ENCODE measurements around the gene COL23A1. TPM values are rescaled to one million over a fixed set of nuclear protein-coding genes. Genes with fewer than 3 reads are reported as not detected.

COL23A1 gene
- total RNA-seq, 2 experiments from 2014 or later, result 0.21 to 0.22 TPM

DNA sequence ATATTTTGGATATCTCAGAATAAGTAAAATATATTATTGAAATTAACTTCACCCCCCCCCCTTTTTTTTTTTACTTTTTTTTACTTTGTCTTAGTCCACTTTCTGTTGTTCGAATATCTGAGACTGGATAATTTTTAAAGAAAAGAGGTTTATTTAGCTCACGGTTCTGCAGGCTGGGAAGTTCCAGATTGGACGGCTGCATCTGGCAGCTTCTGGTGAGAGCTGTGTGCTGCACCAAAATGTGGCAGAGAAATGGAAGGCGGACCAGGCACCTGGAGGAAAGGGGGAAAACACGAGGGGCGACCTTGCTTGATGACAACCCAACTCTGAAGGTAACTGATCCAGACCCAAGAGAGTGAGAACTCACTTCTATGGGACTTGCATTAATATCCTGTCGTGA, 397.4 kb downstream of the COL23A1 start:
- no peak for DNase-seq
- H3K36me3 Mint-ChIP-seq, result peaks cover 2% of the 10 kb centered on the region
- H3K9me3 Mint-ChIP-seq, result no peaks in the 10 kb centered on the region
- peaks cover 17% of the 10 kb centered on the region for H3K4me1 Mint-ChIP-seq
- H3K4me3 Mint-ChIP-seq, result no peak overlapping the region
- no peak overlapping the region for H3K27ac Mint-ChIP-seq
- H3K27me3 Mint-ChIP-seq, result peaks cover 26% of the 10 kb centered on the region

- Mint-ChIP-seq H3K4me1 (peaks cover 17% of the 10 kb centered on the region), H3K4me3 (no peak overlapping the region), H3K36me3 (peaks cover 2% of the 10 kb centered on the region), H3K9me3 (no peaks in the 10 kb centered on the region), H3K27me3 (peaks cover 26% of the 10 kb centered on the region), H3K27ac (no peak overlapping the region)
- no peak for DNase-seq
Measured at GRCh38 chr5:178192244-178192643, 397.9 kb downstream of the COL23A1 start.

DNA sequence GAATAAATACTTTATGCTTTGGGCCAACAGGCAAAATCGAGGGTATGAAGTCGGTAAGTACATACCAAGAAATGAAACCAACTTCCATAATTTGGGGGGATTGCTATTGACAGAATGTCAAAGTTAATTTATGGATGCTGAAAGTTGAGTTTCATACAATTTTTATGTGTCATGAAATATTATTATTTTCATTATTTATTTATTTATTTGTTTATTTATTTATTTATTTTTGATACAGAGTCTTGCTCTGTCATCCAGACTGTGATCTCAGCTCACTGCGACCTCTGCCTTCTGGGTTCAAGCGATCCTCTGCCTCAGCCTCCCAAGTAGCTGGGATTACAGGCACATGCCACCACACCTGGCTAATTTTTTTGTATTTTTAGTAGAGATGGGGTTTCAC, 398.5 kb downstream of the COL23A1 start:
- no peak overlapping the region for H3K27ac Mint-ChIP-seq
- peaks cover 26% of the 10 kb centered on the region for H3K27me3 Mint-ChIP-seq
- H3K9me3 Mint-ChIP-seq, result no peaks in the 10 kb centered on the region
- peaks cover 2% of the 10 kb centered on the region for H3K36me3 Mint-ChIP-seq
- DNase-seq, result no peak
- peaks cover 17% of the 10 kb centered on the region for H3K4me1 Mint-ChIP-seq
- no peak overlapping the region for H3K4me3 Mint-ChIP-seq

- Mint-ChIP-seq H3K4me3 (no peak overlapping the region), H3K27ac (no peak overlapping the region), H3K27me3 (peaks cover 18% of the 10 kb centered on the region), H3K9me3 (no peaks in the 10 kb centered on the region), H3K4me1 (peaks cover 17% of the 10 kb centered on the region), H3K36me3 (peaks cover 2% of the 10 kb centered on the region)
- no peak for DNase-seq
Measured at GRCh38 chr5:178189433-178189832, 400.8 kb downstream of the COL23A1 start.

Other genes starting within 250 kb of the COL23A1 start
- 10 to 100 TPM; 15.6 to 16.8 TPM for gene CLK4, start 36.7 kb upstream of the COL23A1 start, total RNA-seq
- 1 to 10 TPM; 6.4 to 6.5 TPM for gene ZNF354A, start 140.3 kb upstream of the COL23A1 start, total RNA-seq

All from activated naive CD8-positive, alpha-beta T cell treated with anti-CD3 and anti-CD28 coated beads for 36 hours (primary cell).